ENCODE data around the gene VPS26B. TPM values are rescaled to one million over a fixed set of nuclear protein-coding genes. Genes with fewer than 3 reads are reported as not detected.

The VPS26B gene
- total and polyA plus RNA-seq, 5 donors from 2014 or later = 43.9 to 65.1 (median 61.6) TPM

GRCh38 chr11:134271978-134272377, 47.5 kb downstream of the VPS26B start:
- H3K27me3 Mint-ChIP-seq = peaks cover 10% of the 10 kb centered on the region
- H3K9me3 Mint-ChIP-seq = no peaks in the 10 kb centered on the region
- no peaks in the 10 kb centered on the region for H3K27me3 ChIP-seq (ENCODE audit: control insufficient read depth, insufficient read depth, low read length)
- H3K4me1 Mint-ChIP-seq = peaks cover 6 to 66% (median 36%) of the 10 kb centered on the region in 4 donors
- peaks cover 35% of the 10 kb centered on the region for H3K4me1 ChIP-seq (ENCODE audit: control insufficient read depth, insufficient read depth, low read length, poor library complexity, severe bottlenecking)
- H3K9me3 ChIP-seq (ENCODE audit: control insufficient read depth in 2 of 2, low read length in 2 of 2) = no peaks in the 10 kb centered on the region
- H3K4me3 ChIP-seq (ENCODE audit: low read depth, low read length) = no peak overlapping the region
- H3K36me3 Mint-ChIP-seq = peaks cover 4% of the 10 kb centered on the region
- H3K27ac Mint-ChIP-seq = no peak overlapping the region
- ATAC-seq (ENCODE audit: low read depth in 2 of 2) (no peak), DNase-seq (no peak)
- no peaks in the 10 kb centered on the region for H3K36me3 ChIP-seq (ENCODE audit: control insufficient read depth, insufficient read depth, low read length)
- H3K4me3 Mint-ChIP-seq = no peak overlapping the region
- no peak overlapping the region for H3K27ac ChIP-seq (ENCODE audit: insufficient read depth, low read length, poor library complexity, severe bottlenecking)

GRCh38 chr11:134272381-134273316, 48.2 kb downstream of the VPS26B start:
- Histone ChIP-seq H3K9me3 (ENCODE audit: control insufficient read depth in 2 of 2, low read length in 2 of 2) (no peaks in the 10 kb centered on the region), H3K4me3 (ENCODE audit: low read depth, low read length) (no peak overlapping the region), H3K4me1 (ENCODE audit: control insufficient read depth, insufficient read depth, low read length, poor library complexity, severe bottlenecking) (peaks cover 38% of the 10 kb centered on the region), H3K27ac (ENCODE audit: insufficient read depth, low read length, poor library complexity, severe bottlenecking) (no peak overlapping the region), H3K27me3 (ENCODE audit: control insufficient read depth, insufficient read depth, low read length) (peaks cover 3% of the 10 kb centered on the region), H3K36me3 (ENCODE audit: control insufficient read depth, insufficient read depth, low read length) (no peaks in the 10 kb centered on the region)
- Mint-ChIP-seq H3K4me1 (peaks cover 6 to 63% (median 40%) of the 10 kb centered on the region in 4 donors), H3K9me3 (peaks cover 0 to 3% (median 0%) of the 10 kb centered on the region in 7 donors), H3K36me3 (peaks cover 4% of the 10 kb centered on the region), H3K27ac (peak overlapping the region in 1 of 3 donors; percentile 51), H3K4me3 (peak overlapping the region in 3 of 4 donors; percentile 4 to 76 (median 52)), H3K27me3 (peaks cover 14% of the 10 kb centered on the region)
- ATAC-seq (ENCODE audit: low read depth in 2 of 2) (no peak), DNase-seq (no peak)

GRCh38 chr11:134273317-134273712, 48.8 kb downstream of the VPS26B start:
- H3K27me3 Mint-ChIP-seq = peaks cover 20% of the 10 kb centered on the region
- Histone ChIP-seq H3K27me3 (ENCODE audit: control insufficient read depth, insufficient read depth, low read length) (peaks cover 8% of the 10 kb centered on the region), H3K4me1 (ENCODE audit: control insufficient read depth, insufficient read depth, low read length, poor library complexity, severe bottlenecking) (peaks cover 38% of the 10 kb centered on the region), H3K27ac (ENCODE audit: insufficient read depth, low read length, poor library complexity, severe bottlenecking) (no peak overlapping the region), H3K36me3 (ENCODE audit: control insufficient read depth, insufficient read depth, low read length) (no peaks in the 10 kb centered on the region), H3K9me3 (ENCODE audit: control insufficient read depth in 2 of 2, low read length in 2 of 2) (peaks cover 0 to 1% of the 10 kb centered on the region in 2 experiments), H3K4me3 (ENCODE audit: low read depth, low read length) (peak overlapping the region; percentile 35)
- H3K36me3 Mint-ChIP-seq = peaks cover 4% of the 10 kb centered on the region
- peaks cover 0 to 3% (median 0%) of the 10 kb centered on the region in 7 donors for H3K9me3 Mint-ChIP-seq
- H3K27ac Mint-ChIP-seq = no peak overlapping the region
- peak overlapping the region in 2 of 4 donors; percentile 4 to 76 for H3K4me3 Mint-ChIP-seq
- ATAC-seq (ENCODE audit: low read depth in 2 of 2) = no peak
- DNase-seq = no peak
- H3K4me1 Mint-ChIP-seq = peaks cover 6 to 58% (median 40%) of the 10 kb centered on the region in 4 donors

GRCh38 chr11:134275188-134275533, 50.7 kb downstream of the VPS26B start:
- Mint-ChIP-seq H3K4me1 (peaks cover 6 to 56% (median 39%) of the 10 kb centered on the region in 4 donors), H3K9me3 (peaks cover 0 to 7% (median 3%) of the 10 kb centered on the region in 7 donors), H3K27me3 (peaks cover 23% of the 10 kb centered on the region), H3K36me3 (peaks cover 4% of the 10 kb centered on the region), H3K27ac (peak overlapping the region; percentile 77 to 92 (median 81)), H3K4me3 (peak overlapping the region; percentile 93 to 97 (median 94))
- no peak for DNase-seq
- Histone ChIP-seq H3K27ac (ENCODE audit: insufficient read depth, low read length, poor library complexity, severe bottlenecking) (no peak overlapping the region), H3K4me1 (ENCODE audit: control insufficient read depth, insufficient read depth, low read length, poor library complexity, severe bottlenecking) (peaks cover 36% of the 10 kb centered on the region), H3K36me3 (ENCODE audit: control insufficient read depth, insufficient read depth, low read length) (no peaks in the 10 kb centered on the region), H3K27me3 (ENCODE audit: control insufficient read depth, insufficient read depth, low read length) (peaks cover 11% of the 10 kb centered on the region), H3K9me3 (ENCODE audit: control insufficient read depth in 2 of 2, low read length in 2 of 2) (peaks cover 0 to 5% of the 10 kb centered on the region in 2 experiments), H3K4me3 (ENCODE audit: low read depth, low read length) (peak overlapping the region; percentile 95)
- ATAC-seq (ENCODE audit: low read depth in 2 of 2) = no peak

GRCh38 chr11:134275534-134276395, 51.3 kb downstream of the VPS26B start, which contains the start of gene GLB1L3:
Gene GLB1L3, plus strand, starts transcription at chr11:134276379. Its CDS starts 362 bp downstream, at chr11:134276741.
- peaks cover 14% of the 10 kb centered on the region for H3K27me3 ChIP-seq (ENCODE audit: control insufficient read depth, insufficient read depth, low read length)
- peaks cover 23% of the 10 kb centered on the region for H3K27me3 Mint-ChIP-seq
- peaks cover 0 to 5% of the 10 kb centered on the region in 2 experiments for H3K9me3 ChIP-seq (ENCODE audit: control insufficient read depth in 2 of 2, low read length in 2 of 2)
- H3K27ac Mint-ChIP-seq = peak within 1 kb of the TSS; percentile 81 to 92 (median 88)
- H3K4me3 Mint-ChIP-seq = peak within 1 kb of the TSS; percentile 93 to 97 (median 94)
- H3K36me3 Mint-ChIP-seq = peaks cover 4% of the 10 kb centered on the region
- peaks cover 0 to 7% (median 3%) of the 10 kb centered on the region in 7 donors for H3K9me3 Mint-ChIP-seq
- peak within 1 kb of the TSS; percentile 95 for H3K4me3 ChIP-seq (ENCODE audit: low read depth, low read length)
- no peaks in the 10 kb centered on the region for H3K36me3 ChIP-seq (ENCODE audit: control insufficient read depth, insufficient read depth, low read length)
- peaks cover 30% of the 10 kb centered on the region for H3K4me1 ChIP-seq (ENCODE audit: control insufficient read depth, insufficient read depth, low read length, poor library complexity, severe bottlenecking)
- peak within 1 kb of the TSS; percentile 55 for H3K27ac ChIP-seq (ENCODE audit: insufficient read depth, low read length, poor library complexity, severe bottlenecking)
- peaks cover 6 to 49% (median 33%) of the 10 kb centered on the region in 4 donors for H3K4me1 Mint-ChIP-seq
- DNase-seq (peak; percentile 66 to 86 (median 77)), ATAC-seq (ENCODE audit: low read depth in 2 of 2) (peak; percentile 89 to 94)

DNA sequence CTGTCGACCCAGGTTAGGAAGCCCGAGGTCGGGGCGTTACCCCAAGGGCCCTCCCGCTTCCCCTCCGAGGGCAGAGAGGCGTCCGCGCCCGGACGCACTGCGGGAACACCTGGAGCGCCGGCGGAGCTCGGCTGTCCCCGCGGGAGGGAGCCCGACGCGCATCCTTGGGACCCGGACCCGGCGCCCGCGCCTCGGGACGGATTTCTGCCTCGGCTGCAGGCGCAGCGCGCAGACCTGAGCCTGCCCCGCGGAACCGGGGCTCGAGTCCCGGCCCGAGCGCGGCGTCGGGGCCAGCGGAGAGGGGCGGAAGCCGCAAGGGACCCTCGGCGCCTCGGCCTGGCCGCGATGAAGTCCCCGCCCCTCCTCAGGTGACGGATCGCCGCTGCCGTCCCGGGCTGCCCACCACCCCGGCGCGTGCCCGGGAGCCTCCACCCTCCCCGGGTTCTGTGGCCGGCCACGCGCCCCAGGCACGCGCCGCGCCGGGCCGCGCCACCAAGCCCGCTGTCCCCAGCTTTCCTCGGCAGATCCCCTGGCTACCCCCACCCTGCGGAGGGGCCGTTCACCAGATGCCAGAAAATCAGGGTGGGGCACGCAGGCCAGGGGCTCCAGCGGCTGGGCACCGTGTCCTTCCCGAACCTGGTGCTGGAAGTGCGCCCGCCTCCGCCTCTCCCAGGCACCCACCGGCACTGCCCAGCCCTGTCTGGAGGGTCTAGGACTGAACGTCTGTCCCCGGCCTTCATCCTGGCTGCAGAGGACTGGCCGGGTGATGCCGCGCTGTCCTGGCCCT, 52.1 kb downstream of the VPS26B start:
- H3K36me3 Mint-ChIP-seq = peaks cover 4% of the 10 kb centered on the region
- H3K27ac Mint-ChIP-seq = peak overlapping the region in 1 of 3 donors; percentile 81
- Histone ChIP-seq H3K36me3 (ENCODE audit: control insufficient read depth, insufficient read depth, low read length) (no peaks in the 10 kb centered on the region), H3K27ac (ENCODE audit: insufficient read depth, low read length, poor library complexity, severe bottlenecking) (no peak overlapping the region), H3K9me3 (ENCODE audit: control insufficient read depth in 2 of 2, low read length in 2 of 2) (peaks cover 0 to 5% of the 10 kb centered on the region in 2 experiments), H3K27me3 (ENCODE audit: control insufficient read depth, insufficient read depth, low read length) (peaks cover 14% of the 10 kb centered on the region), H3K4me1 (ENCODE audit: control insufficient read depth, insufficient read depth, low read length, poor library complexity, severe bottlenecking) (peaks cover 30% of the 10 kb centered on the region), H3K4me3 (ENCODE audit: low read depth, low read length) (no peak overlapping the region)
- ATAC-seq (ENCODE audit: low read depth in 2 of 2) = peak in 1 of 2 donors; percentile 7
- peaks cover 0 to 7% (median 3%) of the 10 kb centered on the region in 7 donors for H3K9me3 Mint-ChIP-seq
- peaks cover 23% of the 10 kb centered on the region for H3K27me3 Mint-ChIP-seq
- peak overlapping the region; percentile 93 to 97 (median 94) for H3K4me3 Mint-ChIP-seq
- peaks cover 6 to 44% (median 25%) of the 10 kb centered on the region in 4 donors for H3K4me1 Mint-ChIP-seq
- DNase-seq = no peak

Data from CD4-positive, CD25-positive, alpha-beta regulatory T cell (primary cell).